Activated CD8-positive, alpha-beta memory T cell treated with anti-CD3 and anti-CD28 coated beads, Interleukin-2, amount 50 U/mL, for 48 hours (primary cell): ENCODE data around the gene CDH4.

Experiments used
- DNase-seq: peaks from one replicate; pipeline ENCODE4 v3.0.0-alpha.2; 2020

The CDH4 gene

DNA sequence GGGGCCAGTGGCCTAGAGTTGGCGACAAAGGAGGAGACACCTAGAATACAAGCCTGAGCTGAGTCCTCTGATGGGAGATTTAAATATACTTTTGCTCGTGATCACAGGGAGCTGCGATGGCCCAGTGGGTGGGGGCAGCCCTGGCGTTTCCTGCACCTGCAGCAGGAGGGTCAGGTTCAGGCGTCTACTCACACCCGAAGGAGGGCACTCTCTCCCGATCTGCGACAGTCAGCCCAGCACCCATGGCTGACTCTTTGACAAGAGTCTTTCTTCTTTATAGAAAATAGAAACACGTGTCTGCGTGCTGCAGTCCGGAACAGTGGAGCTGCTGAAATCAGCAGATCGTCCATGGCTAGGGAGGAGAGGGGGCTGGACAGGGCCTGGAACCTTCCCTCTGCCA, 338.2 kb downstream of the CDH4 start:
- no peak for DNase-seq

DNA sequence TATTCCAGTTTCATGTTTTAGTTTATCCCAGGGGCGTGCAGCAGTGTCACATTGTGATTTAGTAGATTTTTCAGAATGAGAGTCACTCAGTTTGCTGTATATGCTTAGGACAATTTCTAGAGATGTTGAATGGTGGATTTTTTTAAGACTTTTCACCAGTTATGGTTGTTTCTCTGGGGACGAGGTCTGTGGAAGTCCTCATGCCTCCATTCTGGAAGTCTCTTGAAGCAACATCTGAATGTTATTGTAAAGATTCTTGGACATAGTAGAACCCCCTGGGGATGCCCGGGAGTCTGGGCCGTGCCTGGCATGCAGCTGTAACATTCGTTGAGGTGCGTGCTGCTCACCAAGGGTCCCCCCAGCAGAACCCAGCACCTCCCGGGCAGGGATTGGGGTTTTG, 341.5 kb downstream of the CDH4 start:
- no peak for DNase-seq

DNA sequence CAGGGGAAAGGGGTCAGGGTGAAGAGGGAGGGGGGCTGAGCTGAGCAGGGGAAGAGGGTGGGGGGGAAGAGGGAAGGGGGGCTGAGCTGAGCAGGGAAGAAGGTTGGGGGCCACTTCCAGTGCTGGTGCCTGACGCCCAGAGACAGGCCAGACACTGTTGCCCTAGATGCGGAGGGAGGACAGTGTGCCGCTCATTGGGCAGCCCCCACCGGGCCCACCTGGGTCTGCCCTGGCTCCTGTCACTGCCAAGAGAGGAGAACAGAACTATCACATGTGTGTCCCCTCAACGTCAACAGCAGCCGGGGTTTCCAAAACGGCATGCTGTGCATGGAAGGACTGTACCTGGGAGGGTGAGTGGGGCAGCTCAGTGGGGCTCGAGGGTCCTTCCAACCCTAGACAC, 342.1 kb downstream of the CDH4 start:
- no peak for DNase-seq

DNA sequence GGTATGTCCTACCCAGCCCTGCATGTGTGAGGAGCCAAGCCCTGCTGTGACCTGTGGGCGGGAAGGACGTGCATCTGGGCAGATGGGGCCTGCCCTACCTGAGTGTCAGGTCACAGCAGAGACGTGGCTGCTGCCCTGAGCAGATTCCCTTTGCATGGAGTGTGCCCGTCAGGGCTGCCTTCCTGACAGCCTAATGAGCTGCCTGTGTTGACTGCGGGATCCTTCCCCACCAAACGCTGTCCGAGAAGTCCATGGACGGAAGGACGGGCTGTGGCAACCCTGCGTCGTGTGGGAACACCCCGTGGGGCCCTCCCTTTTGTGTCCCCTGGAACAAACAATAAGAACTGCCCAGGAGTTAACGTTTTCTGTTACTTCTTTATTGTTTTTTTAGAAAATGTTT, 343.2 kb downstream of the CDH4 start:
- DNase-seq: no peak

- no peak for DNase-seq
Measured at GRCh38 chr20:61596687-61597330, 344.7 kb downstream of the CDH4 start.

DNA sequence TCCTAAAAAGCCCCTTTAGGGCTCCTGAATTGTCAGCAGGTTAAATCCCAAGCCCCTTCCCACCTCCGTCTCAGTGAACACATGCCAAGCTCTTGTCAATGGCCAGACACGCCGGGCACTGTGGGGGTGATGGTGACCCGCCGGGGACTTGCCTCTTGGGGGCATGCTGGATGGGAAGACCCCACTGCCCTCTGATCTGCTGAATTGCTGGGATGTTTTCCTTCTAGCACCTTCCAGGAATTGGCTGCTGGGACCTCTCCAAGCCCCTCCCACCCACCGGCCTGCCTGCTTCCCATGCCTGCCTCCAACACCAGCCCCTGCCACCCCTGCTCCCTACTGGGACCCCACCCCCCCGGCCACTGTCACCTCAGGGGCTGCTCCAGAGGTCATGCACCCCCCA, 345.9 kb downstream of the CDH4 start:
- no peak for DNase-seq

- no peak for DNase-seq
Measured at GRCh38 chr20:61598586-61598985, 346.5 kb downstream of the CDH4 start.

DNA sequence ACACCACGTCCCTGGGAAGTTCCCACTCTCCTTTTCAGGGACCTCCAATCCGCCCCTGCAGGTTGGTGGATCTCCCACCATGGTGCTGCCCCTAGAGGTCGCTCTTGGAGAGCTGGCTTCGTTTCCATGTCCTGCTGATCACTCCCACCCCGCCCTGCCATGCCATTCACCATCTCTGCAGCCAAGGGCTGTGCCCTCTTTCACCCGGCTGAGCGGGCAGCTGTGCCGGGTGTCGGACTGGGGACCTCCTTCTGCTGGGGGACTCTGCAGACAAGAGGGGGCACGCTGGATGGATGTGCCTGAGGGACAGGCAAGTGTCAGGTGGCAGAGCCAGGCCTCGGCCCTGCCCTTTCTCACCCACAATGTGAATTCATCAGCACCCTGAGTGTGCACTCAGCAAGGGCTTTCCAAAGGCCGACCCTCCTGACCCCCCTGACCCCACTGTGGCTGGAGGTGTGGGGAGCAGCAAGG, 347.0 kb downstream of the CDH4 start:
- no peak for DNase-seq

GRCh38 chr20:61599541-61599992, 347.5 kb downstream of the CDH4 start:
- DNase-seq: no peak

GRCh38 chr20:61600016-61600415, 348.0 kb downstream of the CDH4 start:
- no peak for DNase-seq

DNA sequence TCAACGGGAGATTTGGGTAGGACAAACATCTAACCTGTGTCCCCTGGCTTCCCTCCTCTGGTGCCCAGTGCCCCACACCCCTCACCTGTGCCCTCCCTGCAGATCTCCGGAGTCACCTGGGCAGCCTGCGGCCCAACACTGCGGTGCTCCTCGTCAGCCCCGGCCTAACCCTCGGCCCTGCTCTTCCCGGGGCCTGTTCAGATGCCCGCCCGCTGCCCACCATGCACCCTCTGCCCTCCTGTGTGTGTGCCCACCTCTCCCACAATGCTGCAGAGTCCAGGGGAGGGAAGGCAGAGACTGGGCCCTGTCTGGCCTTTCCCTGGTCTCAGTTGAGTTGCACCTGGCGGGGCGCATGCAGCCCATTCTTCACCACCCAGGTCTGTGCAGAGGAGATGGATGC, 349.3 kb downstream of the CDH4 start:
- DNase-seq: no peak

- no peak for DNase-seq
Measured at GRCh38 chr20:61601853-61602252, 349.8 kb downstream of the CDH4 start.

DNA sequence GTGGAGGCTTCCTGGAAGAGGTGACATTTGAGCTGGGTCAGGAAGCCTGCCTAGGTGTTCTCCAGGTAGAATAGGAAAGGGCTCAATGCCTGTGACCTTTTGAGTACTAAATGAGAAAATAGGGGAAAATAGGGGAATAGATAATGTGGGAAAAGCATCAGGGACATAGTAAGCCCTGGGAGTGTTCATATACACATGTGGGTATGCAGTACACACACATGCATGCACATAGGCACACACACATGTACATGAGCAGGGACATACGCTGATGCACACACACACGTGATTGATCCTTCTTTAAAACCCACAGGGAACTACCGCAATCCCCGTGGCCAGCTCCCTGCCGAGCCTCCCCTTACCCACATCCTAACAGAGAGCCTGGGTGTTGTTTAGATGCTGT, 351.7 kb downstream of the CDH4 start:
- DNase-seq: no peak

GRCh38 chr20:61604549-61604948, 352.5 kb downstream of the CDH4 start:
- DNase-seq: no peak

DNA sequence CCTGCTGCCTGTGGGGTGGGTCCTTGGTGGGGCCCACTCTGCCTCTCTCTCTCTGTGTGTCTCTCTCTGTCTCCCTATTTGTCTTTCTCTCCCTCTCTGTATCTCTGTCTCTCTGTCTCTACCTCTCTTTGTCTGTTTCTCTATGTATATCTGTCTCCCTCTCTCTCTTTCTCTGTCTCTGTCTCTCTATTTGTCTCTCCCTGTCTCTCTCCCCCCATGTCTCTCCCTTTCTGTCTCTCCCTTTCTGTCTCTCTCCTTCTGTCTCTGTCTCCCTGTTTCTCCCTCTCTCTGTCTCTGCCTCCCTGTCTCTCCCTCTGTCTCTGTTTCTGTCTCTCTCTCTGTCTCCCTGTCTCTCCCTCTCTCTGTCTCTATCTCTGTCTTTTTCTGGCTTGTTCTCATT, 353.2 kb downstream of the CDH4 start:
- no peak for DNase-seq

- DNase-seq: no peak
Measured at GRCh38 chr20:61605862-61606557, 353.9 kb downstream of the CDH4 start.

DNA sequence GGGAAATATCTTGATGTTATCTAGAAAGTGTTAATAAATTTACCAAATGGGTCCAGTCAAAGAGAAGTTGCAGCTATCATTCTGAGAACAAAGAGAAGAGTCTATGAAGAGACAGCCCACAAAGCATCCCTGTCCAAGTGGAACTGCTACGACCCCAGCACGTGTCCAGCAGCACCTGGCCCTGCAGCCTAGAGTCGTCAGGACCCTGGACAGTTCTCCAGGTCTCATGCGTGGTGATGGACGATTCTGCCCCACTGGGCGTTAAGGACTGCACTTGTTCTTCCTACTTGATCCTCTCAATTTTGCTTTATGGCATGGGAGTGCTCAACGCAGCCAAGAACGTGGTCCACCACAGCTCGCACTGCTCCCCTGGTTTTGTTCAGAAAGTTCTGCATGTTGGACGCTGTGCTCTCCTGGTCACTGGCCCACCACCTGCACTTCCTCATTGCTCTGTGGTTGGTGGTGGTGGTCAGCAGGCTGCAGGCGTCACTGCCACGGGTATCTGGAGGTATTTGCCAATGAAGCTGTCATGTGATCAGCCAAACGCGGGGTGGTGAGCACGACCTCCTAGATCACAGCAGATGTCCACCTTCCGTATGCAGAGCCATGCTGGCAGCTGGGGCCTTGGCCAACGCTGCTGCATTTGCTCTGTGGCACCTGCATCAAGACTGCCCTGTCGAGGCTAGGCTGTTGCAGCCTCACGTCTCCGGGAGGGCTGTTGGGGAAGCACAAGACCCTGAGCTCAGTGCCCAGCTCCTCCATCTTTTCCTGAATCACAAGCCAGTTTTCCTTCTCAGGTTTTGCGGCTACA, 356.4 kb downstream of the CDH4 start:
- no peak for DNase-seq

- DNase-seq: no peak
Measured at GRCh38 chr20:61609461-61609860, 357.4 kb downstream of the CDH4 start.

- DNase-seq: no peak
Measured at GRCh38 chr20:61611401-61612180, 359.5 kb downstream of the CDH4 start.

GRCh38 chr20:61613917-61614705, 362.1 kb downstream of the CDH4 start:
- no peak for DNase-seq

- DNase-seq: no peak
Measured at GRCh38 chr20:61614706-61615100, 362.6 kb downstream of the CDH4 start.

DNA sequence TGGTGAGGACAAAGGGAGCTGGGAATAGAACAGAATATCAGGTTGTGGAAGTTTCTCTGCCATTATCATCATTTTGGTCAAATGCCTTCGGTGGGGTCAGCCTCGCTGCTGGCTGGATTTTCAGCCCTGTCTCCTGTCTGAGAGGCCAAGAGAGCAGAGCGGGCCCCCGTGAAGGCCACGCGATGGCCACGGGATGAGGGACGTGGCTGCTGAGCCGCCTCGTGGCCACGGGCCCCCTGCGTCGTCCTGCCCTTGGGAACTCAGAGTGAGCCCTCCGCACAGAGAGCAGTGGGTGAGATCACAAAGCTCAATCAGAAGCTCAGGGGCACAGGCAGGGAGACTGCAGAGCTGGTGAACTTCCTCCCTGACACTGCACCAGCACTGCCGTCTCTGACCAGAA, 363.7 kb downstream of the CDH4 start:
- DNase-seq: no peak
